Hematopoietic multipotent progenitor cell treated with erythropoietin and hydrocortisone succinate and interleukin-3 and kit ligand, for 17 days (in vitro differentiated cells): Measurements from ENCODE around the gene EIF4EBP2.

ENCODE experiments used
- DNase-seq: peaks from one replicate; pipeline ENCODE4 v3.0.0-alpha.2; 2015; ENCODE audit warnings: low spot score

Gene EIF4EBP2

DNA sequence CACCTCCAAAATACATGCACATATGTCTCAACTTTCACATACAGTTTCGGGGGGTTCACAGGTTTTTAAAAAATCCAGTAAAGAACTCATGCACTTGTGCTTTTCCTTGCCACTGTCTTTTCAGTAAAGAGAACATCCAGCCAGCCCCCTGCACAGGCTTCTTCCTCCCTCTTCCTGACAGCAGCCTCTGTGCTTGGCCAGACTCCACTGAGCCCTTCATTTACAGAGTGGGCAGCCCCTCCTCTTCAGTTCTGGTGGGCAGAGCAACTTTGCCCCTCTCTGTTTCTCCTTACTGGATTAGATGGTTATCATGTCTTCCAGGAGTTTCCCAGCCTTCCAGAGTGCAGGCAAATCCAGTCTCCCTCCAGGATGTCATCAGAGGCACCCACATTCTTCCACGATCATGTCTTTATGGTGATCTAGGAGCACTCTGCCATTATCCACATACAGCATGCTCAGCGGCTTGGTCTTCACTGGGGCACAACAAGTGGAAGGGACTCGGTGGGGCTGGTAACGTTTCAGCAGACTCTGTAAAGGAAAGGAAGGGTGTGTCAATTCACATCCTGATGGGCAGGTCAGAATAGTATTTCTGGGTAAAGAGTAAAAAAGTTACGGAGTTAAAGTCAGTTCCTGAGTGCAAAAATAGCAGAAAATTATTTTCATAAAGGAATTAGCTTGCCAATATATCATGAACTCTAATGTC, 28.8 kb downstream of the EIF4EBP2 start:
- DNase-seq, result no peak

DNA sequence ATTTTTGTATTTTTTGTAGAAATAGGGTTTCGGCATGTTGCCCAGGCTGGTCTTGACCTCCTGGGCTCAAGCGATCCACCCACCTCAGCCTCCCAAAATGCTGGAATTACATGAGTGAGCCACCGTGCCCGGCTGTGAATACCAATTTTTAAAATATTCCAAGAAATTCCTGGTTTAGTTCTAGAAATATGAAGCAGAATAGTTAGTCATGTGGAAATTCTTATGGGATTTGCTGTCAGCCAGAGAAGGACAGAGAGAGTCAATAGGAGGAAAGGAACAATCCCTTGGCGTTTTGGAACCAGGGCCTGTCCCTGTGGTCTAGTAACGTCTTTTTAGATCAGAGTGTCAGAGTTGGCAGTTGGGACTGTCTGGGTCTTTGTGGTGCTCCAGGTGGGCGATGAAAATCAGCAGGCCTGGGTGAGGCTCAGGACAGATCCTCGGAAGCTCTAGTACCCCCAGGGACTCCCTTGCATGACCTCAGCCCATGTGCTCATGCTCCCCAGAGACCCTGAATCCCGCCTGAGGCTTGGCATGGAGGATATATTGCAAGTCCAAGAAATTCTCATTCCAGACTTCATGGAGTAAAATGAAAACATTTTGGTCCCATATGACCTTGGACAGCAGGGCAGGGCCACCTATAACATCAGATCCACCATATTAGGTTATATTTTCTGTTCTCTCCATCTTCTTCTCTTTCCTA, 29.8 kb downstream of the EIF4EBP2 start:
- no peak for DNase-seq

- no peak for DNase-seq
These were observed 31.5 kb downstream of the EIF4EBP2 start for GRCh38 chr10:70435241-70436085.

DNA sequence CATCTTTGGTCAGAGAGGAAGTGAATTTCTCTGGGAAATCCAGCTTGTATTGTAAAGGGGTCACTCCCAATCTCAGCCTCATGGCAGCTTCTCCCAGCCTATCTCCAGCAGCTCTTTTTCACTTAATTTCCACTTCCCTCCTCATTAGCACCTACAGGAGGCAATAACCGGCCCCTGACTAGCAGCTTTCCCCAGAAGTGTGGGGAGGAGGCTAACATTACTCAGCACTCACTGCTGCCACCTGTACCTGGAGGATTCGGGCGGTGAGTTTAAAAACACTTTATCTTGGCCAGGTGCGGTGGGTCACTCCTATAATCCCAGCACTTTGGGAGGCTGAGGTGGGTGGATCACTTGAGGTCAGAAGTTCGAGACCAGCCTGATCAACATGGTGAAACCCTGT, 33.8 kb downstream of the EIF4EBP2 start:
- DNase-seq, result no peak

DNA sequence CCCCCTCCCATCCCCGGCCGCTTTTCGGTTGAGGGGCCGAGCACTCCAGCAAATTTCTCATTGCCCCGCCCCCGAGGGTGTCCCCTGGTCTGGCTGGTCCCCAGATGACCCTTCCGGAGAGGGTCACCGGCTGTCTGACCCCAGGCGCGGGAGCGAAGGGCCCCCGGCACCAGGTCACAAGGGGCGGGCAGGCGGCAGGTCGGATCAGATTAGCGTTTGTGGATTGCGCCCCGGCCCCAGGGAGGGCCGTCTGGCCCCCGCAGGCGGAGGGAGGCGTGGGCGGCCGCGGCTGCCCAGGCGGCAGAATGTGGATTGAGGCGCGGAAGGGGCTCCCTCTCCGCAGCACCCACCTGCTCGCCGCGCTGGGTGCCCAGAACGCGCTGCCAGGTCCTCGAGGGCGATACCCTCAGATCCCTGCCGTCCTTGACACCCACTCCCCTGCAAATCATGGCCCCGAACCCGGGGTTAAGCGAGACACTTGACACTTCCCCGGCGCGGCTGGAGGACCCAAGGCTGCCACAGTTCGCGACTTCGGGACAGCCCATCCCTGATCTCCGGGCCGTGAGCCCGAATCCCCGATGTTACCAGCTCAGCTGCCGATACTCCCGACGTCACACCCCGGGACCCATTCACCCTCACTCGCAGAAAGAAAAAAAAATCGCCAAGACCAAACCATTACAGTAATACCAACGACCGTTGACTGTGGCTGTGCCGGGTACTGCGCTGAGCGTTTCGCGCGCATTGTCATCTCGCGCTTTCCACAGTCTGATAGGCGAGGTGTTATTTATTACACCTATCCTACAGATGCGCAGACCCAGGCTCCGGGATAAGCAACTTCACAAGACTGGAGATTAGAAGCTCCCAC, 36.6 kb downstream of the EIF4EBP2 start:
- DNase-seq, result no peak

DNA sequence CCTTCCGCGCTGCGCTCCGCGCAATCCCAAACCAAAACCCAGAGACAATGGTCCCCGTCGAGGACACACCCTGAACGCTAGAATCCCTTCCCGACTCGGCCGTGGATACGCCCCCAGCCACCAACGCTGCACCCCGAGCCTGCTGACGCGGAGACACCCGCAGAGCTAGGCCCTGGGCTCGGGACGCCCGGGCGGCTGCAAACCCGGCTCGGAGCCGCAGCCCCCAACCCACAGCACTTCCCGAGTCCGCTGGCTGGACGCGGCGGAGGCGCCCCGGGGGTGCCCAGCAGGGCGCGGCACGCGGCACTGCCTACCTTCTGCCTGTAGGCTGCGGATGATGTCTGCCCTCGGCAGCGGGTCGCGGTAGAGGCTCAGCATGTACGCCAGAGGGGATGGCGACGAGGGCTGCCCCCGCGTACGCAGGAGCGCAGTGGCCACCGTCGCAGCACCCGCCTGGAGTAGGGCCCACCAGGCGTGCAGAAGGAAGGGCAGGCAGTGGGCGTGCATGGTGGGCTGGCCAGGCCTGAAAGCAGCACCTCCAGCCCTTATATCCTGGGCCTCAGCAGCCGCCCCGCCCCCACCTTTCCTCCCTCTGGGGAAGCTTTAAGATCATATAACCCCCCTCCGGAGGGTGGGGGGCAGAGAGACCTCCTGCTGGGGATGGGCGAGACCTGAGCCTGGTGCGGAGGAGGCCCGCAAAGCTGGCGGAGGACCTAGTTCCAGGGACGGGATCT, 37.4 kb downstream of the EIF4EBP2 start, which contains the start of gene NODAL:
Gene NODAL, minus strand, starts transcription at position 521 of the 734 bp plus-strand sequence. Its CDS starts 14 bp downstream, at position 507.
- no peak for DNase-seq

GRCh38 chr10:70441895-70442309, 38.0 kb downstream of the EIF4EBP2 start:
- no peak for DNase-seq

- DNase-seq, result no peak
These were observed 38.5 kb downstream of the EIF4EBP2 start for GRCh38 chr10:70442332-70442988.

- no peak for DNase-seq
These were observed 40.8 kb downstream of the EIF4EBP2 start for GRCh38 chr10:70444744-70445143.

DNA sequence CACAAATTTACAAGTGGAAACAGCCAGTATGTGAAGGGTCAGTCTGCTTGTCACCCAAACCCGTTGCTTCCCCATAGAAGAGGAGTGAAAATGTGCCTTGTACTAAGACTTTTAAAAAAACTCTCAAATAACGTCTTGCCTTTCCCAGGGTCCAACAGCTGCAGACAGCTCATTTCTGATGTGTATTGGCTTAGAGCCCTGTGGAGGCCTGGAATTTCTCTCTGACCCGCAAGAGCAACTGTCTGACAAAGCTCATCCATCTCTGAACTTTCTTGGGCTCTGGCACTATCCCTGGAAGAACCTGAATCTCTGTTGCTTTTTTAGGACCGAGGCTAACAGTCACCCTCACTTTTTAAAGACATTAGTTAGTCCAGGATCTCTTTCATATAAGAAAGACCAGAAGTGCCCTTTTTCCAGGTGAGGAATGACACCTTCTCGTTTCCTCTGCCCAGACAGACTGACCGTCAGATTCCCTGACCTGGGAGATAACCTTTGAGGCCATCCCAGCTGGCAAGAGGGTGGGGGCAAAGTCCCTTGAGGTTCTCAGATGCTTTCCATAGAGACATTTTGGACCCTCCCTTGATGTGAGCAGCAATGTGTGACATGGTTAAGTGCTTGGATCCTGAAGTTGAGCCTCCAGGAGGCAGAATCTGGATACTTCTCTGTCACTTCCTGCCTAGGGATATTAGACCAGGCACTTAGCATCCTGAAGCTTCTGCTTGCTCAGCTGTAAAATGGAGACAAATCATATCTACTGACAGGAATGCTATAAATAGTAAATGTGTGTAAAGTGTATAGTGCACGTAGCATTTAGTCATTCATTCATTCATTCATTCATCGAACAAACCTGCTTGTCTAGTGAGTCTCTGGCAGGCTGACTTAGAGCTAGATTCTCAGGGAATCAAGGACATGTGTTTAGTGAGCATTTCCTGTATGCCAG, 42.0 kb downstream of the EIF4EBP2 start:
- DNase-seq, result no peak

GRCh38 chr10:70448236-70448635, 44.3 kb downstream of the EIF4EBP2 start:
- no peak for DNase-seq

- no peak for DNase-seq
These were observed 51.3 kb downstream of the EIF4EBP2 start for GRCh38 chr10:70455213-70455630.

- DNase-seq, result no peak
These were observed 52.2 kb downstream of the EIF4EBP2 start for GRCh38 chr10:70456164-70456563.

- no peak for DNase-seq
These were observed 53.9 kb downstream of the EIF4EBP2 start for GRCh38 chr10:70457759-70458305.

DNA sequence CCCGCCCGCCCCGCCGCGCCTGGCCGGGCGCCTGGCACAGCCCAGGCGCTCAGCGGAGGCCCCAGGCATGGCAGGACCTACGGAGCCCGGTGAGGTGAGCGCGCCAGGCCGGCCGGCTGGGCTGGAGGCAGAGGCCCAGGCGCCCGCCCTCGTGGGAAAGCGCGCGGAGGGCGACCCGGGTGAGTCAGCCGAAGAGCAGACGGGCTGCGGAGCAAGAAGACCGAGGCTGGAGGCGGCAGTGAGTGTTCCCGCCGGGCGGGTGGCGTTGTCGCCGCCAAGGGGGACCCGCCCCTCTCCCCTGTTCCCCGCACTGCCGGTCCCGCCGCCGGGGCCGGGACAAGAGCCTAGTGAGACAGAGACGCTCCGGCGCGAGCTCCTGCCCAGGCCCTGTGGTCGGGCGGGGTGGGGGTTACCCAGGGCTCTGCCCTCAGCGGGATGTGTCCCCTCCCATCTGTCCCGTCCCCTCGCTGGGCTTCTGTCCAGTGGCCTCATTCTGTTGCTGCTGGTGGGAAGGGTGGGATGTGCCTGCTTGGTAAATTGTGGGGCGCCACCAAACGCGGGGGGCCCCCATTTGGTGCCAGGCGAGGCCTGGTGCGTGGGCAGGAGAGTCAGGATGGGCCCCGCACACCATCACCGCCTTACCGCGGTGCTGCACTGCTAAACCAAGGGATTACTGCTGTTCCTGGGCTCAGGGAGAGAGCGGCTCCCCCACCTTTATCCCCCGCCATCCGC, 54.5 kb downstream of the EIF4EBP2 start:
- no peak for DNase-seq

DNA sequence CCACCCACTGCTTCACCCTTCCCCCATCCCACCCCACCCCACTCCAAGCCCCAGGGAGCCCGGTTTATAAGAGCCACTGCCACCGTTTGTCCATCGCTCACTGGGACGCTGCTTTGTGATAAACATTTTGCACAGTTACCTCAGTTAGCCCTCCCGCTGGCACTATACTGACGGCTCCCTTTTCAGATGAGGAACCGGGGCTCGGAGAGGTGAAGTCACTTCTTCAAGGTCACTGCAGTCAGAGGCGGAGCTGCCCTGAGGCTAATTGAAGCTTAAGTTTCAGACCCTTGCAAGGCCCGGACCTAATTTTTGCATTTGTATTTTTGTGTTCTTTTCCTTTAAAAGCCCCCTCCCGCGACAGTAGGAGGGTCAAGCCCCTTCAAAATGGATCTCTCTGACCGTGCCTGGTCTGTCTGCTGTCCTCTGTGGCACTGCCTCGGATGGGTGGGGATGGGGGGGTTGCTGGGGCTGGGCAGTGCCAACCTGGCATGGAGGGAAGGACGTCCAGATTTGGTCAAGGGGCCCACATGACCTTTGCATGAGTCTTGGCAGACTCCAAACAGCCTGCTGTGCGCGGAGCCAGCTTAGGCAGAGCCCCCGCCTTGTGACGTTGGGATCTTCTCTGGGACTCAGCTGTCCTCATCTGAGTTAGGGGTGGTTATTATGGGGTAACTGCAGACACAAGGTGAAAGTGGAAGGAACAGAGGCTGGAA, 55.3 kb downstream of the EIF4EBP2 start:
- DNase-seq, result no peak

GRCh38 chr10:70459774-70460490, 56.0 kb downstream of the EIF4EBP2 start:
- DNase-seq, result no peak
